HCT116 (cell line): ENCODE data around the gene PRKAG3. TPM values are rescaled to one million over a fixed set of nuclear protein-coding genes. Genes with fewer than 3 reads are reported as not detected.

ENCODE experiments used
- ATAC-seq: fragments of 200-7000 bp; cut with Tn5 transposase; 2 replicates; pipeline ENCODE4 v1.9.1; 2020; ENCODE audit warnings: mild to moderate bottlenecking, moderate library complexity
- BruUV-seq: library from RNA; stranded (reverse); fragments of 400-500 nt; replicated peaks from 2 replicates; lab custom pipeline; 2021; lab: Mats Ljungman, UMichigan
- CTCF ChIA-PET: fragments of 300-600 bp; sonication (Branson Sonifier 250); formaldehyde crosslinking; loops from one replicate; lab custom pipeline; 2021; ENCODE audit warnings: antibody characterized with exemption; lab: Charles Lee
- POLR2A ChIA-PET: fragments of 300-600, 350-600 bp; sonication (Branson Sonifier 250); formaldehyde crosslinking; loops from one replicate; lab custom pipeline; 2021; ENCODE audit warnings: antibody characterized with exemption; lab: Charles Lee
- RAD21 ChIA-PET, 2 experiments: fragments of 300-600 bp; sonication (Branson Sonifier 250); formaldehyde crosslinking; loops; one replicate each; lab custom pipeline; 2023; ENCODE audit warnings: low total read pairs in 2 of 2; ENCODE audit not compliant: uncharacterized antibody in 2 of 2, unreplicated experiment in 2 of 2, low non-redundant PET in 1 of 2; lab: Charles Lee
- DNase-seq: peaks from one replicate; pipeline ENCODE4 v3.0.0-alpha.2; 2010; ENCODE audit warnings: low read depth, low spot score
- H2AFZ ChIP-seq: fragments of 200-600 bp; shearing (Covaris generic), sonication (generic); 2 replicates; pipeline ENCODE4 v1.6.1; 2017; ENCODE audit warnings: low read depth, mixed run types, mixed read lengths, antibody characterized with exemption, low read length; ENCODE audit not compliant: poor library complexity, severe bottlenecking
- H3K27ac ChIP-seq: 2 replicates; pipeline ENCODE4 v1.5.1; 2012; ENCODE audit warnings: low read depth, low read length
- H3K27me3 ChIP-seq: fragments of 200-600 bp; sonication (generic); 2 replicates; pipeline ENCODE4 v1.6.1; 2016; ENCODE audit warnings: mixed run types, low read length, mixed read lengths; ENCODE audit not compliant: insufficient read depth
- H3K36me3 ChIP-seq, 2 experiments: fragments of 200-500 bp in 1 of 2; fragments of 200-600 bp in 1 of 2; sonication (Bioruptor generic) in 1 of 2; sonication (generic) in 1 of 2; 2 replicates each; pipeline versions ENCODE4 v1.5.1 to v1.6.1; 2014 to 2016; ENCODE audit warnings: low read length in 2 of 2, inconsistent platforms in 1 of 2, mixed read lengths in 1 of 2, mixed run types in 1 of 2; ENCODE audit not compliant: insufficient read depth in 2 of 2, control insufficient read depth in 1 of 2
- H3K4me1 ChIP-seq, 2 experiments: fragments of 200-600 bp in 1 of 2; sonication (generic) in 1 of 2; 2 replicates each; pipeline versions ENCODE4 v1.5.1 to v1.6.1; 2012 to 2017; ENCODE audit warnings: low read length in 2 of 2, inconsistent platforms in 1 of 2, mild to moderate bottlenecking in 1 of 2, mixed read lengths in 1 of 2, mixed run types in 1 of 2, moderate library complexity in 1 of 2; ENCODE audit not compliant: insufficient read depth in 2 of 2, control insufficient read depth in 1 of 2
- H3K4me2 ChIP-seq: fragments of 200-600 bp; sonication (generic); 2 replicates; pipeline ENCODE4 v1.6.1; 2017; ENCODE audit warnings: mixed run types, low read length, mixed read lengths
- H3K4me3 ChIP-seq, 2 experiments: fragments of 200-600 bp in 1 of 2; sonication (generic) in 1 of 2; replicated peaks in 1 of 2; 2 replicates each; pipeline ENCODE4 v1.5.1; 2011 to 2016; ENCODE audit warnings: low read length in 2 of 2, control low read depth in 1 of 2, low read depth in 1 of 2, mild to moderate bottlenecking in 1 of 2, mixed read lengths in 1 of 2, mixed run types in 1 of 2
- H3K79me2 ChIP-seq: fragments of 200-600 bp; sonication (generic); 2 replicates; pipeline ENCODE4 v1.6.1; 2017; ENCODE audit warnings: mild to moderate bottlenecking, mixed run types, low read length, moderate library complexity, mixed read lengths; ENCODE audit not compliant: insufficient read depth
- H3K9ac ChIP-seq: fragments of 200-600 bp; sonication (generic); 2 replicates; pipeline ENCODE4 v1.6.1; 2016; ENCODE audit warnings: low read length, mixed read lengths
- H3K9me2 ChIP-seq: fragments of 200-600 bp; sonication (generic), shearing (Covaris generic); 2 replicates; pipeline ENCODE4 v1.6.1; 2017; ENCODE audit warnings: mixed run types, mild to moderate bottlenecking, moderate library complexity; ENCODE audit not compliant: insufficient read depth
- H3K9me3 ChIP-seq, 2 experiments: fragments of 200-500 bp in 1 of 2; fragments of 200-600 bp in 1 of 2; sonication (Bioruptor generic) in 1 of 2; sonication (generic) in 1 of 2; 2 replicates each; pipeline ENCODE4 v1.6.1; 2014 to 2017; ENCODE audit warnings: low read length in 2 of 2, mixed read lengths in 2 of 2, inconsistent platforms in 1 of 2, low read depth in 1 of 2, mild to moderate bottlenecking in 1 of 2, mixed run types in 1 of 2, moderate library complexity in 1 of 2; ENCODE audit not compliant: control insufficient read depth in 1 of 2, insufficient read depth in 1 of 2
- H4K20me1 ChIP-seq: fragments of 200-600 bp; sonication (generic), shearing (Covaris generic); 2 replicates; pipeline ENCODE4 v1.6.1; 2017; ENCODE audit warnings: mixed run types, mild to moderate bottlenecking, moderate library complexity; ENCODE audit not compliant: insufficient read depth
- CBX3 ChIP-seq: IDR thresholded peaks from 2 replicates; pipeline ENCODE4 v1.6.1; 2012; ENCODE audit warnings: low read depth
- CEBPB ChIP-seq: IDR thresholded peaks from 2 replicates; pipeline ENCODE4 v1.6.1; 2012; ENCODE audit warnings: low read depth
- EGR1 ChIP-seq: IDR thresholded peaks from 2 replicates; pipeline ENCODE4 v1.6.1; 2012; ENCODE audit warnings: low read depth
- ELF1 ChIP-seq: IDR thresholded peaks from 2 replicates; pipeline ENCODE4 v1.6.1; 2012; ENCODE audit warnings: low read depth, borderline replicate concordance
- EZH2 ChIP-seq: fragments of 200-600 bp; sonication (generic); IDR thresholded peaks from 2 replicates; pipeline ENCODE4 v1.6.1; 2017; ENCODE audit warnings: antibody characterized with exemption, mixed run types
- EZH2phosphoT487 ChIP-seq: fragments of 200-600 bp; IDR thresholded peaks from 2 replicates; pipeline ENCODE4 v1.6.1; 2018; ENCODE audit warnings: antibody characterized with exemption, borderline replicate concordance
- JUND ChIP-seq: IDR thresholded peaks from 2 replicates; pipeline ENCODE4 v1.6.1; 2012
- POLR2A ChIP-seq: IDR thresholded peaks from 2 replicates; pipeline ENCODE4 v1.7.0; 2011; ENCODE audit warnings: borderline replicate concordance; ENCODE audit not compliant: insufficient read depth, insufficient read length; ENCODE audit errors: extremely low read depth
- POLR2AphosphoS5 ChIP-seq: IDR thresholded peaks from 2 replicates; pipeline ENCODE4 v1.6.1; 2011; ENCODE audit warnings: mild to moderate bottlenecking, low read depth, low read length, moderate library complexity
- RAD21 ChIP-seq: IDR thresholded peaks from 2 replicates; pipeline ENCODE4 v1.6.1; 2012; ENCODE audit warnings: low read depth, mild to moderate bottlenecking
- SIN3A ChIP-seq: IDR thresholded peaks from 2 replicates; pipeline ENCODE4 v1.6.1; 2012; ENCODE audit warnings: low read depth
- SP1 ChIP-seq: IDR thresholded peaks from 2 replicates; pipeline ENCODE4 v1.6.1; 2012; ENCODE audit warnings: low read depth
- TCF7L2 ChIP-seq: IDR thresholded peaks from 2 replicates; pipeline ENCODE4 v1.7.0; 2011; ENCODE audit warnings: borderline replicate concordance, inconsistent platforms; ENCODE audit not compliant: insufficient read depth, insufficient read length; ENCODE audit errors: extremely low read depth
- YY1 ChIP-seq: IDR thresholded peaks from 2 replicates; pipeline ENCODE4 v1.6.1; 2011; ENCODE audit warnings: low read length, low read depth, moderate library complexity, mild to moderate bottlenecking; ENCODE audit not compliant: insufficient replicate concordance; ENCODE audit errors: extremely low read depth
- ZFX ChIP-seq: fragments of 450-650 bp; IDR thresholded peaks from 2 replicates; pipeline ENCODE4 v1.6.1; 2017
- intact Hi-C: fragments of 100-400 bp; cut with micrococcal nuclease; formaldehyde crosslinking; loops from 2 replicates; pipeline ENCODE4 v1.10.0; 2022
- total RNA-seq: library from RNA; stranded (reverse); gene quantifications from one replicate; pipeline ENCODE4 v1.2.1, GENCODE V29; 2021; ENCODE audit not compliant: unreplicated experiment
- TF ChIP-seq, protein P1 (sequence below): IDR thresholded peaks from 2 replicates; pipeline ENCODE4 v1.6.1; 2012; ENCODE audit warnings: low read depth
- TF ChIP-seq, protein P2 (sequence below): IDR thresholded peaks from 2 replicates; pipeline ENCODE4 v1.6.1; 2012
- TF ChIP-seq, protein P3 (sequence below): IDR thresholded peaks from 2 replicates; pipeline ENCODE4 v1.6.1; 2012
- TF ChIP-seq, protein P4 (sequence below), 3 experiments: fragments of 200-600 bp in 1 of 3; sonication (generic) in 1 of 3; IDR thresholded peaks in 2 of 3; conservative IDR thresholded peaks in 1 of 3; 2 replicates each; pipeline ENCODE4 v1.5.1; 2012 to 2017; ENCODE audit warnings: low read depth in 2 of 3, low read length in 2 of 3, antibody characterized with exemption in 1 of 3, borderline replicate concordance in 1 of 3, control low read depth in 1 of 3, mild to moderate bottlenecking in 1 of 3, mixed read lengths in 1 of 3, mixed run types in 1 of 3, moderate library complexity in 1 of 3; ENCODE audit not compliant: insufficient read depth in 1 of 3
- TF ChIP-seq, protein P5 (sequence below): IDR thresholded peaks from 2 replicates; pipeline ENCODE4 v1.6.1; 2011; ENCODE audit warnings: mild to moderate bottlenecking, low read length, moderate library complexity; ENCODE audit not compliant: insufficient replicate concordance; ENCODE audit errors: extremely low read depth

PRKAG3 gene
- total RNA-seq, 1 experiment from 2014 or later: not detected

DNA sequence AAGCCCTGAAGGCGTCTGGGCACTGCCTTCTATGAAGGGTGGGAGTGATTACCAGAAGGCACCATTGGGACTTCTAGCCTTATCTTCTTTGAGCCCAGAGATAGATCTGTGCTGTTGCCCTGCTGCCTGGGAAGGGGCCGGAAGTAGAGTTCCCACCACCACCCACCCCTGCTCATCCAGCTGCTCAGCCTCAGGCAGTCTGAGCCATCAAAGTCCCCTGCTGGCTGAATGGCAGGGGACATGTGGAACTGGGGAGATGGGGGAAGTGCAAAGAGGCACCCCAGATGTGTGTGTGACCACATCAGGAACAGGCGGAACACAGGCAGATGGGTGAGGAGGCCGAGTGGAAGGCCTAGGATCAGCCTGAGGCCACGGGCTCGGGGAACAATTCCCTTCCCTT is 45.7 kb upstream of the PRKAG3 start:
- Histone ChIP-seq H3K4me3 (no peak overlapping the region), H2AFZ (no peak overlapping the region), H3K9me2 (no peaks in the 10 kb centered on the region), H3K4me1 (peaks cover 5 to 14% of the 10 kb centered on the region in 2 experiments; a peak in 3 of 4 replicates), H3K36me3 (no peaks in the 10 kb centered on the region), H3K79me2 (no peaks in the 10 kb centered on the region), H3K27me3 (no peaks in the 10 kb centered on the region), H3K9me3 (no peaks in the 10 kb centered on the region), H3K9ac (no peak overlapping the region), H3K4me2 (no peak overlapping the region), H3K27ac (no peak overlapping the region), H4K20me1 (no peaks in the 10 kb centered on the region)
- POLR2A ChIA-PET: interaction anchor here (2.0 kb wide), 1 partner anchor 18 kb away, joined by 7 read pairs; no protein-coding TSS in a partner anchor
- CTCF ChIA-PET: interaction anchor here (1.2 to 15.1 kb wide), 9 partner anchors 8 to 277 kb away, joined by 3 to 278 read pairs (median 7); no protein-coding TSS in a partner anchor
- ATAC-seq: no peak
- intact Hi-C loops: loop anchor here (2.0 to 5.0 kb wide), 3 partner anchors 103 to 240 kb away; no protein-coding TSS in a partner anchor
- DNase-seq: no peak
- no TSS peak for BruUV-seq
- RAD21 ChIA-PET: interaction anchor here (3.0 to 3.4 kb wide), 2 partner anchors 20 to 21 kb away, joined by 30 to 48 read pairs; no protein-coding TSS in a partner anchor
- TF ChIP-seq JUND (no peak), RAD21 (no peak), ELF1 (no peak), EZH2 (no peak), SP1 (no peak), YY1 (no peak), SIN3A (no peak), TCF7L2 (no peak), ZFX (no peak), POLR2AphosphoS5 (no peak), CBX3 (no peak), EGR1 (no peak), EZH2phosphoT487 (no peak), CEBPB (no peak), POLR2A (no peak)
- TF ChIP-seq, protein P1, sequence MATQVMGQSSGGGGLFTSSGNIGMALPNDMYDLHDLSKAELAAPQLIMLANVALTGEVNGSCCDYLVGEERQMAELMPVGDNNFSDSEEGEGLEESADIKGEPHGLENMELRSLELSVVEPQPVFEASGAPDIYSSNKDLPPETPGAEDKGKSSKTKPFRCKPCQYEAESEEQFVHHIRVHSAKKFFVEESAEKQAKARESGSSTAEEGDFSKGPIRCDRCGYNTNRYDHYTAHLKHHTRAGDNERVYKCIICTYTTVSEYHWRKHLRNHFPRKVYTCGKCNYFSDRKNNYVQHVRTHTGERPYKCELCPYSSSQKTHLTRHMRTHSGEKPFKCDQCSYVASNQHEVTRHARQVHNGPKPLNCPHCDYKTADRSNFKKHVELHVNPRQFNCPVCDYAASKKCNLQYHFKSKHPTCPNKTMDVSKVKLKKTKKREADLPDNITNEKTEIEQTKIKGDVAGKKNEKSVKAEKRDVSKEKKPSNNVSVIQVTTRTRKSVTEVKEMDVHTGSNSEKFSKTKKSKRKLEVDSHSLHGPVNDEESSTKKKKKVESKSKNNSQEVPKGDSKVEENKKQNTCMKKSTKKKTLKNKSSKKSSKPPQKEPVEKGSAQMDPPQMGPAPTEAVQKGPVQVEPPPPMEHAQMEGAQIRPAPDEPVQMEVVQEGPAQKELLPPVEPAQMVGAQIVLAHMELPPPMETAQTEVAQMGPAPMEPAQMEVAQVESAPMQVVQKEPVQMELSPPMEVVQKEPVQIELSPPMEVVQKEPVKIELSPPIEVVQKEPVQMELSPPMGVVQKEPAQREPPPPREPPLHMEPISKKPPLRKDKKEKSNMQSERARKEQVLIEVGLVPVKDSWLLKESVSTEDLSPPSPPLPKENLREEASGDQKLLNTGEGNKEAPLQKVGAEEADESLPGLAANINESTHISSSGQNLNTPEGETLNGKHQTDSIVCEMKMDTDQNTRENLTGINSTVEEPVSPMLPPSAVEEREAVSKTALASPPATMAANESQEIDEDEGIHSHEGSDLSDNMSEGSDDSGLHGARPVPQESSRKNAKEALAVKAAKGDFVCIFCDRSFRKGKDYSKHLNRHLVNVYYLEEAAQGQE: no peak
- TF ChIP-seq, protein P2, sequence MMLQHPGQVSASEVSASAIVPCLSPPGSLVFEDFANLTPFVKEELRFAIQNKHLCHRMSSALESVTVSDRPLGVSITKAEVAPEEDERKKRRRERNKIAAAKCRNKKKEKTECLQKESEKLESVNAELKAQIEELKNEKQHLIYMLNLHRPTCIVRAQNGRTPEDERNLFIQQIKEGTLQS: no peak
- TF ChIP-seq, protein P3, sequence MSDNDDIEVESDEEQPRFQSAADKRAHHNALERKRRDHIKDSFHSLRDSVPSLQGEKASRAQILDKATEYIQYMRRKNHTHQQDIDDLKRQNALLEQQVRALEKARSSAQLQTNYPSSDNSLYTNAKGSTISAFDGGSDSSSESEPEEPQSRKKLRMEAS: no peak
- TF ChIP-seq, protein P4, sequence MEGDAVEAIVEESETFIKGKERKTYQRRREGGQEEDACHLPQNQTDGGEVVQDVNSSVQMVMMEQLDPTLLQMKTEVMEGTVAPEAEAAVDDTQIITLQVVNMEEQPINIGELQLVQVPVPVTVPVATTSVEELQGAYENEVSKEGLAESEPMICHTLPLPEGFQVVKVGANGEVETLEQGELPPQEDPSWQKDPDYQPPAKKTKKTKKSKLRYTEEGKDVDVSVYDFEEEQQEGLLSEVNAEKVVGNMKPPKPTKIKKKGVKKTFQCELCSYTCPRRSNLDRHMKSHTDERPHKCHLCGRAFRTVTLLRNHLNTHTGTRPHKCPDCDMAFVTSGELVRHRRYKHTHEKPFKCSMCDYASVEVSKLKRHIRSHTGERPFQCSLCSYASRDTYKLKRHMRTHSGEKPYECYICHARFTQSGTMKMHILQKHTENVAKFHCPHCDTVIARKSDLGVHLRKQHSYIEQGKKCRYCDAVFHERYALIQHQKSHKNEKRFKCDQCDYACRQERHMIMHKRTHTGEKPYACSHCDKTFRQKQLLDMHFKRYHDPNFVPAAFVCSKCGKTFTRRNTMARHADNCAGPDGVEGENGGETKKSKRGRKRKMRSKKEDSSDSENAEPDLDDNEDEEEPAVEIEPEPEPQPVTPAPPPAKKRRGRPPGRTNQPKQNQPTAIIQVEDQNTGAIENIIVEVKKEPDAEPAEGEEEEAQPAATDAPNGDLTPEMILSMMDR (IDR thresholded peaks at IDR 0.05 in 2 of 3, conservative IDR thresholded peaks at IDR 0.05 in 1 of 3; ENCODE audit: borderline replicate concordance in 1 of 3, insufficient read depth in 1 of 3, low read depth in 2 of 3, low read length in 2 of 3): no peak
- TF ChIP-seq, protein P5, sequence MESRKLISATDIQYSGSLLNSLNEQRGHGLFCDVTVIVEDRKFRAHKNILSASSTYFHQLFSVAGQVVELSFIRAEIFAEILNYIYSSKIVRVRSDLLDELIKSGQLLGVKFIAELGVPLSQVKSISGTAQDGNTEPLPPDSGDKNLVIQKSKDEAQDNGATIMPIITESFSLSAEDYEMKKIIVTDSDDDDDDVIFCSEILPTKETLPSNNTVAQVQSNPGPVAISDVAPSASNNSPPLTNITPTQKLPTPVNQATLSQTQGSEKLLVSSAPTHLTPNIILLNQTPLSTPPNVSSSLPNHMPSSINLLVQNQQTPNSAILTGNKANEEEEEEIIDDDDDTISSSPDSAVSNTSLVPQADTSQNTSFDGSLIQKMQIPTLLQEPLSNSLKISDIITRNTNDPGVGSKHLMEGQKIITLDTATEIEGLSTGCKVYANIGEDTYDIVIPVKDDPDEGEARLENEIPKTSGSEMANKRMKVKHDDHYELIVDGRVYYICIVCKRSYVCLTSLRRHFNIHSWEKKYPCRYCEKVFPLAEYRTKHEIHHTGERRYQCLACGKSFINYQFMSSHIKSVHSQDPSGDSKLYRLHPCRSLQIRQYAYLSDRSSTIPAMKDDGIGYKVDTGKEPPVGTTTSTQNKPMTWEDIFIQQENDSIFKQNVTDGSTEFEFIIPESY: no peak
- TF ChIP-seq, all 23 proteins: peak for 0
